H1 (cell line): Measurements from ENCODE around the gene MLC1. TPM values are rescaled to one million over a fixed set of nuclear protein-coding genes. Genes with fewer than 3 reads are reported as not detected.
A peak's percentile ranks its signal among the peaks of the same experiment; 100 is the strongest.

Source experiments
- CTCF ChIA-PET: fragments of 300-600 bp; sonication (Branson Sonifier 250); formaldehyde crosslinking; loops from one replicate; lab custom pipeline; 2021; ENCODE audit not compliant: partially characterized antibody; lab: Charles Lee
- POLR2A ChIA-PET: fragments of 300-600 bp; sonication (Branson Sonifier 250); formaldehyde crosslinking; loops from one replicate; lab custom pipeline; 2021; ENCODE audit warnings: inconsistent platforms; ENCODE audit not compliant: partially characterized antibody; lab: Charles Lee
- DNase-seq, 2 experiments: peaks; one replicate each; pipeline versions ENCODE4 v3.0.0 to v3.0.0-alpha.2; 2010 to 2022; ENCODE audit warnings: low spot score in 2 of 2, low read depth in 1 of 2, mixed read lengths in 1 of 2
- FAIRE-seq: peaks from 2 replicates; lab custom pipeline; 2011; peaks lifted over from hg19 to GRCh38; lab: Jason Lieb, UNC
- H2AFZ ChIP-seq: 2 replicates; pipeline ENCODE4 v1.8.1; 2012; ENCODE audit warnings: low read length, inconsistent platforms
- H2AK5ac ChIP-seq: 2 replicates; pipeline ENCODE4 v1.6.1; 2013; ENCODE audit warnings: low read depth, low read length
- H2BK120ac ChIP-seq: replicated peaks from 2 replicates; pipeline ENCODE3; 2013; ENCODE audit warnings: low read depth, low read length, inconsistent platforms
- H2BK12ac ChIP-seq: 2 replicates; pipeline ENCODE4 v1.6.1; 2013; ENCODE audit warnings: low read depth, low read length
- H2BK15ac ChIP-seq: 2 replicates; pipeline ENCODE4 v1.6.1; 2013; ENCODE audit warnings: low read length
- H2BK20ac ChIP-seq: 2 replicates; pipeline ENCODE4 v1.6.1; 2013; ENCODE audit warnings: low read length
- H2BK5ac ChIP-seq: 2 replicates; pipeline ENCODE4 v1.6.1; 2013; ENCODE audit warnings: low read depth, low read length
- H3K14ac ChIP-seq: 2 replicates; pipeline ENCODE4 v1.6.1; 2013; ENCODE audit warnings: inconsistent platforms; ENCODE audit not compliant: insufficient read length
- H3K18ac ChIP-seq: 2 replicates; pipeline ENCODE4 v1.6.1; 2013; ENCODE audit warnings: low read length; ENCODE audit errors: extremely low read depth
- H3K23ac ChIP-seq: 2 replicates; pipeline ENCODE4 v1.6.1; 2013; ENCODE audit warnings: inconsistent platforms; ENCODE audit not compliant: insufficient read length
- H3K23me2 ChIP-seq: 2 replicates; pipeline ENCODE4 v1.6.1; 2013; ENCODE audit warnings: low read depth, low read length
- H3K27ac ChIP-seq: 2 replicates; pipeline ENCODE4 v1.6.1; 2011; ENCODE audit warnings: low read depth, low read length, inconsistent platforms
- H3K27me3 ChIP-seq, 4 experiments: replicated peaks in 1 of 4; 1 replicate in 1 of 4; 2 replicates in 3 of 4; pipeline versions ENCODE4 v1.6.1 to v1.8.1; 2011 to 2013; ENCODE audit warnings: low read length in 3 of 4, mild to moderate bottlenecking in 3 of 4, inconsistent platforms in 2 of 4, mixed read lengths in 2 of 4, moderate library complexity in 1 of 4; ENCODE audit not compliant: control insufficient read depth in 3 of 4, insufficient read depth in 3 of 4; ENCODE audit errors: extremely low read depth in 1 of 4
- H3K36me3 ChIP-seq, 4 experiments: 2 replicates each; pipeline versions ENCODE4 v1.6.1 to v1.8.1; 2011 to 2013; ENCODE audit warnings: mild to moderate bottlenecking in 4 of 4, low read length in 3 of 4, moderate library complexity in 2 of 4, control low read depth in 1 of 4, inconsistent platforms in 1 of 4; ENCODE audit not compliant: insufficient read depth in 4 of 4, control insufficient read depth in 2 of 4
- H3K4ac ChIP-seq: replicated peaks from 2 replicates; pipeline ENCODE3; 2013; ENCODE audit warnings: low read length, low read depth, mixed read lengths, inconsistent platforms; ENCODE audit not compliant: insufficient read length
- H3K4me1 ChIP-seq, 4 experiments: replicated peaks in 1 of 4; 1 replicate in 1 of 4; 2 replicates in 3 of 4; pipeline versions ENCODE4 v1.6.1 to v1.8.1; 2011 to 2013; ENCODE audit warnings: low read length in 3 of 4, inconsistent platforms in 2 of 4, mixed read lengths in 1 of 4; ENCODE audit not compliant: insufficient read depth in 4 of 4, control insufficient read depth in 3 of 4
- H3K4me2 ChIP-seq, 2 experiments: 2 replicates each; pipeline versions ENCODE4 v1.6.1 to v1.8.1; 2011 to 2013; ENCODE audit warnings: low read depth in 2 of 2, low read length in 2 of 2, control low read depth in 1 of 2, inconsistent platforms in 1 of 2, mild to moderate bottlenecking in 1 of 2; ENCODE audit not compliant: insufficient read depth in 1 of 2
- H3K4me3 ChIP-seq, 4 experiments: fragments of 200-600, 300-600 bp in 1 of 4; sonication (generic), shearing (Covaris generic), sonication (Bioruptor Twin) in 1 of 4; 2 replicates each; pipeline versions ENCODE4 v1.5.1 to v1.8.1; 2011 to 2016; ENCODE audit warnings: low read length in 4 of 4, low read depth in 3 of 4, control low read depth in 2 of 4, inconsistent platforms in 2 of 4, mild to moderate bottlenecking in 2 of 4, mixed read lengths in 1 of 4, moderate library complexity in 1 of 4; ENCODE audit not compliant: insufficient read depth in 2 of 4; ENCODE audit errors: extremely low read depth in 1 of 4
- H3K56ac ChIP-seq: replicated peaks from 2 replicates; pipeline ENCODE3; 2013; ENCODE audit warnings: low read depth, mild to moderate bottlenecking, mixed read lengths, low read length, inconsistent platforms; ENCODE audit not compliant: insufficient read length
- H3K79me1 ChIP-seq: 2 replicates; pipeline ENCODE4 v1.6.1; 2013; ENCODE audit warnings: low read depth, low read length, control low read depth
- H3K79me2 ChIP-seq, 2 experiments: 2 replicates each; pipeline versions ENCODE4 v1.6.1 to v1.8.1; 2012 to 2013; ENCODE audit warnings: low read length in 2 of 2, mild to moderate bottlenecking in 2 of 2, inconsistent platforms in 1 of 2; ENCODE audit not compliant: insufficient read depth in 2 of 2, control insufficient read depth in 1 of 2
- H3K9ac ChIP-seq, 4 experiments: replicated peaks in 1 of 4; 1 replicate in 1 of 4; 2 replicates in 3 of 4; pipeline versions ENCODE4 v1.6.1 to v1.8.1; 2011 to 2013; ENCODE audit warnings: low read depth in 3 of 4, low read length in 3 of 4, control low read depth in 2 of 4, mild to moderate bottlenecking in 2 of 4, moderate library complexity in 2 of 4, inconsistent platforms in 1 of 4; ENCODE audit errors: extremely low read depth in 1 of 4
- H3K9me3 ChIP-seq, 2 experiments: 2 replicates each; pipeline versions ENCODE4 v1.6.1 to v1.8.1; 2012 to 2013; ENCODE audit warnings: mild to moderate bottlenecking in 2 of 2, moderate library complexity in 2 of 2, control low read depth in 1 of 2, inconsistent platforms in 1 of 2, low read depth in 1 of 2, low read length in 1 of 2, mixed read lengths in 1 of 2; ENCODE audit not compliant: insufficient read depth in 2 of 2
- H4K20me1 ChIP-seq, 2 experiments: replicated peaks in 1 of 2; 2 replicates each; pipeline versions ENCODE3 to v1.8.1; 2011 to 2013; ENCODE audit warnings: inconsistent platforms in 2 of 2, low read length in 2 of 2, mild to moderate bottlenecking in 1 of 2; ENCODE audit not compliant: insufficient read depth in 2 of 2, control insufficient read depth in 1 of 2
- H4K5ac ChIP-seq: 2 replicates; pipeline ENCODE4 v1.6.1; 2013; ENCODE audit warnings: low read length, low read depth, mixed read lengths, inconsistent platforms; ENCODE audit not compliant: insufficient read length
- H4K8ac ChIP-seq: 2 replicates; pipeline ENCODE4 v1.8.0; 2013; ENCODE audit warnings: mild to moderate bottlenecking, moderate library complexity, low read length, inconsistent platforms; ENCODE audit not compliant: insufficient read depth; ENCODE audit errors: extremely low read depth
- H4K91ac ChIP-seq: replicated peaks from 2 replicates; pipeline ENCODE3; 2013; ENCODE audit warnings: low read length, mixed read lengths, inconsistent platforms; ENCODE audit not compliant: insufficient read length
- ASH2L ChIP-seq: fragments of 200-600, 300-600 bp; sonication (generic); IDR thresholded peaks from one replicate; pipeline ENCODE4 v1.7.1; 2017; ENCODE audit warnings: low read length
- EGR1 ChIP-seq: IDR thresholded peaks from 2 replicates; pipeline ENCODE4 v1.6.1; 2011; ENCODE audit warnings: low read depth, low read length, borderline replicate concordance
- RAD21 ChIP-seq, 2 experiments: IDR thresholded peaks in 1 of 2; conservative IDR thresholded peaks in 1 of 2; 2 replicates each; pipeline ENCODE4 v1.6.1; 2011; ENCODE audit warnings: low read depth in 2 of 2, low read length in 2 of 2, improper control_type of control experiment in 1 of 2, inconsistent platforms in 1 of 2, mild to moderate bottlenecking in 1 of 2, moderate library complexity in 1 of 2
- SIN3A ChIP-seq, 2 experiments: IDR thresholded peaks in 1 of 2; conservative IDR thresholded peaks in 1 of 2; 2 replicates each; pipeline ENCODE4 v1.6.1; 2011 to 2012; ENCODE audit warnings: low read length in 2 of 2, improper control_type of control experiment in 1 of 2, low read depth in 1 of 2, mild to moderate bottlenecking in 1 of 2
- SUZ12 ChIP-seq: fragments of 200-600 bp; sonication (generic); IDR thresholded peaks from 2 replicates; pipeline ENCODE4 v1.6.1; 2012; ENCODE audit warnings: mild to moderate bottlenecking, inconsistent platforms, low read length, moderate library complexity, mixed read lengths
- WGBS, 2 experiments: shearing (Covaris generic) in 1 of 2; methylation state at CpG; one replicate each; pipeline versions ENCODE4 v1.1.6 to v1.1.7; 2013 to 2015; ENCODE audit warnings: low lambda C conversion rate in 2 of 2, mixed read lengths in 2 of 2, inconsistent platforms in 1 of 2, low coverage in 1 of 2, missing lambda C conversion rate in 1 of 2; ENCODE audit not compliant: insufficient replicate concordance in 2 of 2, insufficient coverage in 1 of 2, insufficient read length in 1 of 2; ENCODE audit errors: extremely low coverage in 1 of 2, missing lambda C conversion rate in 1 of 2; 5-methylcytosine and 5-hydroxymethylcytosine counted together
- polyA plus RNA-seq, 7 experiments: library from polyadenylated mRNA; depleted of rRNA in 3 of 7; stranded (reverse) in 5 of 7; unstranded in 2 of 7; fragments of >200 nt in 5 of 7; fragments of 200-250 nt in 2 of 7; gene quantifications; 1 replicate in 5 of 7; 2 replicates in 1 of 7; 4 replicates in 1 of 7; pipeline versions ENCODE4 v1.2.1 to v1.2.3, GENCODE V29; 2011 to 2013; ENCODE audit warnings: missing spikeins in 2 of 7, mixed read lengths in 2 of 7
- total RNA-seq: library from RNA; stranded (reverse); fragmentation: NEBNext Ultra II Directional; extraction: Animal tissue kit (Norgen Biotek cat#: 25700); gene quantifications from 2 replicates; pipeline ENCODE4 v1.2.1, GENCODE V29; 2021
- TF ChIP-seq, protein P1 (sequence below), 3 experiments: IDR thresholded peaks; 1 replicate in 2 of 3; 2 replicates in 1 of 3; pipeline versions ENCODE4 v1.5.1 to v1.6.1; 2011; ENCODE audit warnings: low read length in 3 of 3, mild to moderate bottlenecking in 3 of 3, inconsistent platforms in 2 of 3, low read depth in 1 of 3, moderate library complexity in 1 of 3; ENCODE audit not compliant: insufficient read depth in 1 of 3; ENCODE audit errors: control extremely low read depth in 1 of 3

The MLC1 gene
- total and polyA plus RNA-seq, 2 of the 8 experiments (the other 6 are each of a cell fraction or from before 2014, with no cell fraction given): 0.20 TPM; not detected in 1

DNA sequence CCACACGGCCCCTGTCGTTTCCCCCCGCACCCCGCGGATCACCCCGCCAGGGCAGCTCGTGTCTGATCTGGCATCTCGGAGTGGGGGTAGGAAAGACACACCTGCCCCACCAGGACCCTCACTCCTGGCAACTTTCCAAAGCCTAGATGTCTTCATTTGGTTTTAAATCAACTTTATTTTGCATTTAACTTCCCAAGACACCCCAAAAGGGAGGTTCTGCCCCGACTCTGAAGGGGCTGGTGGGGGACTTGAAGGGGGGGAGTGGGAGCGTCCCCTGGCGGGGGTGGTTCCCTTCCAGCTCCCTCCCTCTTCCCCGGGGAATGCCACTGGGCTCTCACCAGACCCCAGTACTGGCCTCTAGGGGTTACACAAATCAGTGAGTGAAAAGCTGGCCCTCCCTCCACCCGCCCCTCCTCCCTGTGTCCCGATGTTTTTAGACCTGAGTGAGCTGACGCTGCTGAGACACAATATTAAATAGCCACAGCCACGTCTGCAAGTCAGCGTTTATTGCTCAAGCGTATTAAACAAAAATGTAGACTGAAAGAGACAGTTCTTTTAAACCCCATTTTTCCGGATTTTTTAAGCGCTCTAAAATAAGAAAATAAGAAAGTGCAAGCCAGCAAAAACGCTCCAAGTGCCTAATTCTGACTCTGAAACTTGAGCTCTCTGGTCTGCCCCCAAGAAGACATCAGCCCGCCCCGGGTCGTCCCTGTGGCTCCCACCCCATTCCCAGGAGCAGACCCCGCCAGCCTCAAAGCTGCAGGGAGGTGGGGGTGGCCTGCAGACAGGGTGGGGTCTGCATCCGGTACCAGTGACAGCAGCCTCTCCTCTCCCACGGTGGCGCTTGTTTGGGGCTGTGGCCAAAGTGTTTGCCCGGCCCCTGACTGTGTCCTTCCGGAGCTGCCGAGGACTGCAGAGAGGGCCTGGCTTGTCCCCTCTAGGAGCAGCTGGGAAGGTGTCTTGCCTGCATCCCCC is 26.0 kb downstream of the MLC1 start:
- Histone ChIP-seq H4K20me1 (no peaks in the 10 kb centered on the region), H2AK5ac (no peak overlapping the region), H3K4me2 (peak overlapping the region; percentile 86 to 89), H3K4ac (no peak overlapping the region), H3K56ac (no peak overlapping the region), H2BK120ac (no peak overlapping the region), H3K27me3 (peaks cover 8 to 20% (median 11%) of the 10 kb centered on the region in 4 experiments), H3K14ac (no peak overlapping the region), H3K23me2 (peaks cover 15% of the 10 kb centered on the region; the same call in 1 of the 2 replicates), H3K79me2 (no peaks in the 10 kb centered on the region), H2AFZ (no peak overlapping the region), H2BK15ac (no peak overlapping the region), H2BK20ac (no peak overlapping the region), H3K23ac (no peak overlapping the region), H3K27ac (no peak overlapping the region), H4K91ac (no peak overlapping the region), H3K18ac (no peak overlapping the region; the same call in 1 of the 2 replicates), H2BK12ac (no peak overlapping the region), H3K79me1 (no peaks in the 10 kb centered on the region), H3K36me3 (no peaks in the 10 kb centered on the region), H4K5ac (no peak overlapping the region), H3K4me3 (peak overlapping the region; percentile 46 to 66 (median 56)), H3K9ac (no peak overlapping the region; a peak in 1 of 7 replicates), H3K9me3 (no peaks in the 10 kb centered on the region), H4K8ac (no peak overlapping the region), H2BK5ac (no peak overlapping the region), H3K4me1 (peaks cover 0 to 11% (median 2%) of the 10 kb centered on the region in 4 experiments; a peak in 4 of 7 replicates)
- peak in 1 of 2 experiments; percentile 27 for DNase-seq
- ChIA-PET POLR2A (interaction anchor here (1.3 kb wide), 1 partner anchor 16 kb away, joined by 5 read pairs; no protein-coding TSS in a partner anchor), CTCF (interaction anchor here (0.7 to 2.9 kb wide), 30 partner anchors 10 to 342 kb away, joined by 3 to 11 read pairs (median 4); no protein-coding TSS in a partner anchor)
- no peak for FAIRE-seq
- WGBS, 2 experiments: 6% methylated on average over 25 of the region's 31 CpGs; no CpG with 5 or more reads in 1 of the 2 experiments
- TF ChIP-seq ASH2L (peak; percentile 67), EGR1 (0 out of 2 replicates have a peak, but pooled peaks have one; percentile 31), RAD21 (IDR thresholded peaks at IDR 0.05 in 1 of 2, conservative IDR thresholded peaks at IDR 0.05 in 1 of 2; ENCODE audit: low read depth in 2 of 2, low read length in 2 of 2) (peak; percentile 27 to 30; a peak in 3 of 4 replicates), SIN3A (conservative IDR thresholded peaks at IDR 0.05 in 1 of 2, IDR thresholded peaks at IDR 0.05 in 1 of 2; ENCODE audit: low read depth in 1 of 2, low read length in 2 of 2) (0 out of 4 replicates have a peak, but pooled peaks of 1 of the 2 experiments have one; percentile 30), SUZ12 (peak; percentile 16; the same call in 1 of the 2 replicates)
- TF ChIP-seq, protein P1, sequence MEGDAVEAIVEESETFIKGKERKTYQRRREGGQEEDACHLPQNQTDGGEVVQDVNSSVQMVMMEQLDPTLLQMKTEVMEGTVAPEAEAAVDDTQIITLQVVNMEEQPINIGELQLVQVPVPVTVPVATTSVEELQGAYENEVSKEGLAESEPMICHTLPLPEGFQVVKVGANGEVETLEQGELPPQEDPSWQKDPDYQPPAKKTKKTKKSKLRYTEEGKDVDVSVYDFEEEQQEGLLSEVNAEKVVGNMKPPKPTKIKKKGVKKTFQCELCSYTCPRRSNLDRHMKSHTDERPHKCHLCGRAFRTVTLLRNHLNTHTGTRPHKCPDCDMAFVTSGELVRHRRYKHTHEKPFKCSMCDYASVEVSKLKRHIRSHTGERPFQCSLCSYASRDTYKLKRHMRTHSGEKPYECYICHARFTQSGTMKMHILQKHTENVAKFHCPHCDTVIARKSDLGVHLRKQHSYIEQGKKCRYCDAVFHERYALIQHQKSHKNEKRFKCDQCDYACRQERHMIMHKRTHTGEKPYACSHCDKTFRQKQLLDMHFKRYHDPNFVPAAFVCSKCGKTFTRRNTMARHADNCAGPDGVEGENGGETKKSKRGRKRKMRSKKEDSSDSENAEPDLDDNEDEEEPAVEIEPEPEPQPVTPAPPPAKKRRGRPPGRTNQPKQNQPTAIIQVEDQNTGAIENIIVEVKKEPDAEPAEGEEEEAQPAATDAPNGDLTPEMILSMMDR (IDR thresholded peaks at IDR 0.05; ENCODE audit: control extremely low read depth in 1 of 3, insufficient read depth in 1 of 3, low read depth in 1 of 3, low read length in 3 of 3): peak; percentile 44 to 49 (median 48)
